NT2/D1 (cell line): Measurements from ENCODE around the gene TRABD2B.

ENCODE experiments used
- SUZ12 ChIP-seq: IDR thresholded peaks from 2 replicates; pipeline ENCODE4 v1.6.1; 2011; ENCODE audit not compliant: insufficient read length, insufficient read depth; ENCODE audit errors: extremely low read depth
- ZNF274 ChIP-seq: IDR thresholded peaks from 2 replicates; pipeline ENCODE4 v1.6.1; 2011; ENCODE audit warnings: mild to moderate bottlenecking, low read depth, low read length

DNA sequence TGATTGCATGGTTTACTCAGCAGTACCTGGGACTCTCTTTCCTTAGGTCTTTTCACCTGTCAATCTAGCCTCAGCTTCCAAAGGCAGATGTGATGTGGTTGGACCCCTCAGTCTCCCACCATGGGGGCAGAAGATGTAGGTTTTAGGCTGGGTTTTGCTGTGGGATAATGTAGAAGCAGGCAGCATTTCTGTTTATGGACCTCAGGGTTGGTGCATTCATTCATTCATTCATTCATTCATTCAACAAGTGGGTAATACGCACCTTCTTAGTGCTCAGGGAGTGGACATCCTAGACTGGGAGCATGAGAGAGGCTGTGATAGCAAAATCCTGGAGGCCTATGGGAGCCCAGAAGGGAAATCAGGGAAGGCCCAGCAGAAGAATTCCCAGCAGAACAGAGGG, 209.6 kb downstream of the TRABD2B start:
- TF ChIP-seq SUZ12 (no peak), ZNF274 (no peak)
